Upper lobe of left lung (tissue), 6 donors: Measurements from ENCODE around the gene RPLP2. TPM values are rescaled to one million over a fixed set of nuclear protein-coding genes. Genes with fewer than 3 reads are reported as not detected.

ENCODE experiments used
- ATAC-seq, 2 donors: fragments of 200-7000 bp; cut with Tn5 transposase; one replicate each; pipeline ENCODE4 v1.9.1; 2022; ENCODE audit warnings: mild to moderate bottlenecking in 2 of 2, moderate library complexity in 2 of 2; ENCODE audit not compliant: low FRiP score in 2 of 2
- DNase-seq, 2 donors: peaks; one replicate each; pipeline ENCODE4 v3.0.0-alpha.2; 2019 to 2020
- H3K27ac ChIP-seq, 4 donors: fragments of 200-600 bp; sonication (generic); one replicate each; pipeline ENCODE4 v1.5.1; 2016 to 2019
- H3K27me3 ChIP-seq, 4 donors: fragments of 200-600 bp; sonication (generic); one replicate each; pipeline ENCODE4 v1.5.1; 2017 to 2019
- H3K36me3 ChIP-seq, 4 donors: fragments of 200-600 bp; sonication (generic); one replicate each; pipeline ENCODE4 v1.5.1; 2016 to 2019
- H3K4me1 ChIP-seq, 4 donors: fragments of 200-600 bp; sonication (generic); one replicate each; pipeline ENCODE4 v1.5.1; 2018 to 2019
- H3K4me3 ChIP-seq, 4 donors: fragments of 200-600 bp; sonication (generic); one replicate each; pipeline ENCODE4 v1.5.1; 2017 to 2019; ENCODE audit warnings: mild to moderate bottlenecking in 2 of 4, moderate library complexity in 1 of 4
- H3K9me3 ChIP-seq, 4 donors: fragments of 200-600 bp; sonication (generic); one replicate each; pipeline ENCODE4 v1.5.1; 2018 to 2019
- CTCF ChIP-seq, 6 experiments: fragments of 450-650 bp in 4 of 6; fragments of 200-600 bp in 2 of 6; sonication (generic) in 2 of 6; IDR thresholded peaks; one replicate each; pipeline ENCODE4 v1.5.1; 2016 to 2019; ENCODE audit warnings: antibody characterized with exemption in 6 of 6
- EP300 ChIP-seq, 4 donors: sonication (generic); formaldehyde crosslinking; IDR thresholded peaks; one replicate each; pipeline ENCODE4 v1.5.1; 2017; ENCODE audit warnings: antibody characterized with exemption in 4 of 4, control low read depth in 2 of 4
- POLR2A ChIP-seq, 4 donors: fragments of 450-650 bp; IDR thresholded peaks; one replicate each; pipeline ENCODE4 v1.5.1; 2016 to 2017; ENCODE audit warnings: antibody characterized with exemption in 4 of 4, mild to moderate bottlenecking in 2 of 4
- POLR2AphosphoS5 ChIP-seq, 2 donors: sonication (generic); formaldehyde crosslinking; IDR thresholded peaks; one replicate each; pipeline ENCODE4 v1.5.1; 2017; ENCODE audit warnings: antibody characterized with exemption in 2 of 2
- WGBS, 2 donors: methylation state at CpG; one replicate each; pipeline ENCODE4 v1.1.5; 2017 to 2018; 5-methylcytosine and 5-hydroxymethylcytosine counted together
- total RNA-seq, 6 donors: library from RNA; depleted of rRNA in 4 of 6; stranded (reverse); fragments of >200 nt in 4 of 6; gene quantifications; one replicate each; pipeline versions ENCODE4 v1.1.0 to v1.2.1, GENCODE V29; 2016 to 2021
- donor health status: DM: no; HTN: no; CAD: no; lungs with moderate emphysema.
- donor health status: DM: no; HTN: yes; CAD: no; lungs with severe emphysema.

RPLP2 gene
- total RNA-seq, 6 donors from 2014 or later: 451 to 1,926 (median 773) TPM

GRCh38 chr11:782264-783174 lies 27.2 kb upstream of the RPLP2 start:
- H3K36me3 ChIP-seq: no peaks in the 10 kb centered on the region
- TF ChIP-seq POLR2A (IDR thresholded peaks at IDR 0.05): no peak
- no peak for TF ChIP-seq EP300 (IDR thresholded peaks at IDR 0.05)
- TF ChIP-seq POLR2AphosphoS5 (IDR thresholded peaks at IDR 0.05): no peak
- no peak for TF ChIP-seq CTCF (IDR thresholded peaks at IDR 0.05)
- no peak overlapping the region for H3K27ac ChIP-seq
- no peaks in the 10 kb centered on the region for H3K27me3 ChIP-seq
- H3K4me3 ChIP-seq: no peak overlapping the region
- no peaks in the 10 kb centered on the region for H3K9me3 ChIP-seq
- H3K4me1 ChIP-seq: peaks cover 8 to 20% (median 17%) of the 10 kb centered on the region in 4 donors
- DNase-seq: peak in 1 of 2 donors; percentile 66
- WGBS, 2 donors: 78 to 92% methylated on average over 28 to 34 of the region's 36 CpGs
- ATAC-seq: no peak

GRCh38 chr11:783581-784015 lies 26.2 kb upstream of the RPLP2 start:
- Histone ChIP-seq H3K4me1 (peaks cover 7 to 13% (median 10%) of the 10 kb centered on the region in 4 donors), H3K4me3 (no peak overlapping the region), H3K9me3 (no peaks in the 10 kb centered on the region), H3K27ac (peak overlapping the region in 1 of 4 donors; percentile 24), H3K36me3 (no peaks in the 10 kb centered on the region), H3K27me3 (peaks cover 0 to 6% (median 0%) of the 10 kb centered on the region in 4 donors)
- peak; percentile 89 to 91 for DNase-seq
- ATAC-seq: peak; percentile 82 to 87
- 50 to 58% methylated on average over 24 of the region's 24 CpGs for WGBS, 2 donors
- TF ChIP-seq POLR2AphosphoS5 (IDR thresholded peaks at IDR 0.05) (peak in 1 of 2 donors; percentile 17), EP300 (IDR thresholded peaks at IDR 0.05) (no peak), CTCF (IDR thresholded peaks at IDR 0.05) (peak; percentile 47 to 76 (median 61)), POLR2A (IDR thresholded peaks at IDR 0.05) (peak in 1 of 4 donors; percentile 38)

- peak in 1 of 2 donors; percentile 73 for DNase-seq
- Histone ChIP-seq H3K9me3 (no peaks in the 10 kb centered on the region), H3K4me1 (peaks cover 0 to 13% (median 11%) of the 10 kb centered on the region in 4 donors), H3K27ac (no peak overlapping the region), H3K36me3 (peaks cover 1 to 4% (median 3%) of the 10 kb centered on the region in 4 donors), H3K27me3 (peaks cover 0 to 22% (median 10%) of the 10 kb centered on the region in 4 donors), H3K4me3 (no peak overlapping the region)
- 83 to 91% methylated on average over 19 to 20 of the region's 24 CpGs for WGBS, 2 donors
- ATAC-seq: no peak
- TF ChIP-seq POLR2AphosphoS5 (IDR thresholded peaks at IDR 0.05) (no peak), POLR2A (IDR thresholded peaks at IDR 0.05) (no peak), EP300 (IDR thresholded peaks at IDR 0.05) (no peak), CTCF (IDR thresholded peaks at IDR 0.05) (no peak)
Observed at GRCh38 chr11:786235-787083, 23.3 kb upstream of the RPLP2 start.

GRCh38 chr11:787084-787675 lies 22.6 kb upstream of the RPLP2 start:
- TF ChIP-seq POLR2A (IDR thresholded peaks at IDR 0.05) (no peak), POLR2AphosphoS5 (IDR thresholded peaks at IDR 0.05) (no peak), EP300 (IDR thresholded peaks at IDR 0.05) (no peak), CTCF (IDR thresholded peaks at IDR 0.05) (no peak)

More at GRCh38 chr11:787084-787675, 22.6 kb upstream of the RPLP2 start:
- peak in 1 of 2 donors; percentile 82 for DNase-seq
- Histone ChIP-seq H3K36me3 (peaks cover 3 to 12% (median 10%) of the 10 kb centered on the region in 4 donors), H3K4me1 (peaks cover 0 to 13% (median 11%) of the 10 kb centered on the region in 4 donors), H3K27ac (no peak overlapping the region), H3K27me3 (peaks cover 0 to 22% (median 10%) of the 10 kb centered on the region in 4 donors), H3K4me3 (no peak overlapping the region), H3K9me3 (no peaks in the 10 kb centered on the region)
- no peak for ATAC-seq
- 53 to 90% methylated on average over 3 to 24 of the region's 24 CpGs for WGBS, 2 donors
